ENCODE measurements around the gene NEURL3.

The NEURL3 gene

GRCh38 chr2:96539215-96539920 is 34.2 kb upstream of the NEURL3 start:
- no peak for DNase-seq

DNA sequence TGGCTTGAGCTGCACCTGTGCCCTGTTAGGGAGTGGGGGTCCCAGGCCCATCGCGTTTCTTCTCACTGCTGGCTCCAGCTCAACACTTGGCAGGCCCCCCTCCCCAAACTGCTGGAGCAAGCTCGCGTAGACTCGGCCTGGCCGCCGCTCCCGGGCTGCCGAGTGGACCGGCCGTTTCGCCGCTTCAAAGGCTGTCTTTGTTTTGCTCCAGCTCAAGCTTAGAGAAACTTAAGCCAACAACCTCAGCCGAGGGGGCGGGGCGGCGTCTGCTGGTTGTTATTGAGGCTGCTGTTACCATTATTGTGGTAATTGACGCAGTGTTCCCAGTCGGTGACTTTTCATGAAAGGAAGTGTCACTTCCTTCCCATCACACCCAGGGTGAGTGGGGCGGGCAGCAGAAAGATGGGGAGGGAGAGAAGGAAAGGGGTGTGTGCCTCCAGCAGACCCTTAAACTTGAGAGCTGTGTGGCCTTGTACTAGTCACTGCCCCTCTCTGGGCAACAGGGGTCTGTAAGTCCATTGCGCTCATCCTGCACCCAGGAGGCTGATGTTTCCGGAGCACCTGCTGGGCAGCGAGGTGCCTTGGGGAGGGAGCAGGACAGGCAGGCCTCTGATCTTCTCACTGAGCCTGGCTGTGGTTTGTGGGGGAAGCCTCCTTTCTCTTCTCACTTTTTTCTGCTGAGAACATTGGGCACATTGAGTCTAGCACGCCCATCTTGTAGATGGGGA is 33.5 kb upstream of the NEURL3 start:
- DNase-seq: no peak

- DNase-seq: no peak
These were observed 32.8 kb upstream of the NEURL3 start for GRCh38 chr2:96537734-96538486.

DNA sequence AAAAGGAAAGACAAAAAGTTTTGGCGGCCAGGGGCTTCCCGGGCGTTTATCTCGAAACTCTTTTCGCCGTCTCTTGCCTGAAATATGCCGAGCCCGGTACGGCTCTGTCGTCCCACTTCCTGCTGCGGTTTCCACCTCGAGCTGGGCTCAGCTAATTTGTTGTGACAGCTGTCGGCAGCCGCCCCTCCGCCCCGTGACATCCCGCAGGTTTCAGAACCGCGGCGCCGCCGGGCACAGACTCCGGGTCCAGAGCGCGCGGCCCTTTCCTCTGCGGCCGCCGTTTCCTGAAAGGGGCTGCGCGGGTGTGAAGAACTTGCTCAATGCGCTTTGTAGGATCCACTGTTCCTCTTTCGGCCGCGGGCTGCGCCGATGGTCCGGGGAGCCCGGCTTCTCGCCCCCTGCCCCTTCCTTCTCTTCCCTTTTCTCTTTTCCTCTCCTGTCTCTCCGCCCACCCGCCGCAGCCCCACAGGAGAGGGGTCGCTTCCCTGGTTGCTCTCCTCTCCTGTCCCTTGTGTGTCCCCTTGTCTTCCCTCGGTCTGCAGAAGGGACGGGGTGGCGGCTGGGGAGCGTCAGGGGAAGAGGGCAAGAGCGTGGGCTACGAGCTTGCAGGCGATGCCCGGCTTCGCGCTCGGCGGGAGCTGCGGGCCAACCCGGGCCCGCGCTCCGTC is 32.0 kb upstream of the NEURL3 start:
- peak; percentile 53 for DNase-seq

DNA sequence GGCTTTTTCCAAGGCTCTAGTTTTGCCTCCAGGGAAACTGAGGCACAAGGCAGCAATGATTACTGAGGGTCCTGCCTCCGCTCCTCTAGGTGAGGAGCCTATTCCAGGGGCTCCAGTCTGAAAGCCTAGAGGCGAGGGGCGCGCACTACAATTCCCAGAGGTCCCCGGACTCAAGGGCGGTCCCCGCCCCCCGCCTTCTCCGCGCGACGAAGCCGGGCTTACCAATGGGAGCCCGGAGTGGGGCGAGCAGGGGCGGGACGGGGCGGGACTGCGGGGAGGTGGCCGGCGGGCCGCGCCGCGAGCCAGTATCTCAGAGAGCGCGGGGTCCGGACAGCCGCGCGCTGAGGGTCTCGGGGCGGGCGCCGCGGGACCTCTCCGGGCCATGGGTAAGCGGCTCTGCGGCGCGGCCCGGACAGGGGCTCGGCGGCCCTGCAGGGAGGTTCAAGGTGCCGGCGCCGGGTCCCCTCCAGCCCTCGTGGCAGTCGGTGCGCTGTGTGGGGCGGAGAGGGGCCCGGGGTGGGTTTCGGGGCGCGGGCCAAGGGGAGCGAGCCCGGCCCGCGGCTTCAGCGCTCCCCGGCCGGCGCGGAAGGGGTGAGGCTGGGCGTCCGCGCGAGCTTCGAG is 31.4 kb upstream of the NEURL3 start, which contains the start of gene ARID5A:
TSS of gene ARID5A (plus strand) at position 308 of the 621 bp plus-strand sequence. CDS start at position 383, 75 bp downstream.
- peak; percentile 90 for DNase-seq

DNA sequence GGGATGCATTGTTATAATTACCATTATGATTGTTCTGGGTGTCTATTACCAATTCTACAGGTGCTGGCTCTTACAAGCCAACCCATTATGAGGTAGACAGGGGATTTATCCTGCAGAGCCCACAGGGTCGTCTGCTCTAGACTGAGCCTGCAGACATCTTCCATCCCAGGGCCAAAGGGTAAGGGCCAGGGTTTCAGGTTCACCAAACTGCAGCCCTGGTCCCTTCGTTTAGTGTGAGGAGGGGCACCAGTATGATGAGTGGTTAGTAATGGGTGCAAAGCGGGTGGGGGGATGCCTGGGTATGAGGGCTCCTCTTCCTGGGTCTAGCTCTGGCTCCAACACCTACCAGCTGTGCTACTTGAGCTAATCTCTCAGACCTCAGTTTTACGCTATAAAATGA is 30.2 kb upstream of the NEURL3 start:
- no peak for DNase-seq

- DNase-seq: no peak
These were observed 29.6 kb upstream of the NEURL3 start for GRCh38 chr2:96534701-96535181.

- DNase-seq: no peak
These were observed 29.0 kb upstream of the NEURL3 start for GRCh38 chr2:96534141-96534540.

- peak; percentile 92 for DNase-seq
These were observed 28.3 kb upstream of the NEURL3 start for GRCh38 chr2:96533292-96534073.

- no peak for DNase-seq
These were observed 27.6 kb upstream of the NEURL3 start for GRCh38 chr2:96532641-96533291.

DNA sequence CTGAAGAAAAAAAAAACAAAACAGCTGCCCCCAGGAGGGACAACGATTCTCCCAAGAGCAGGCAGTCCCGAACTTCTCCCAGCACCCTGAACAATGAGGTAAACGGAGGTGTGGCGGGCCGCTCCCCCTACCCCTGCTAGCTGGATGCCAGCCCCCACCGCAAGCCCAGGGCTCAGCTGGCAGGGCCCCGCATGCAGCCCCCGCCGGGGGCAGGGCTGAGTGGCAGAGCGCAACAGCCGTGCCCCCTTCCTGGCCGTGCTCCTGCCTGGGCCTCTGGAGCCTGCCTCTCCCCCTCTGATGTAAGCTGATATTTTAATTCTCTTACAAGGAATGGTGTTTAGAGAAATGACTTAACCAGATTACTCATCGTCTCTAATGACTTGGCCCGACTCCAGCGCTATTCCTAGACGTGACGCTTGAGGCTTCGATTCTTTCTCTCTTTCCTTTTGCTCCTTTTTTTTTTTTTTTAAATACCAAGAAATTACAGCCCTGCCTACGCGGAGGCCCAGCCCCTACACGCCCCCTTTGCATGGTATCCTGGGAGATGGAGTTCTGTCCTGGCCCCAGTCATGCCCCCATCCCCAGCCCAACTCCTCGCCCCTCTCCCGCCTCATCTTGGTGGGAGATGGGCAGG is 26.8 kb upstream of the NEURL3 start:
- DNase-seq: peak; percentile 100

GRCh38 chr2:96531366-96531765 is 26.2 kb upstream of the NEURL3 start:
- DNase-seq: no peak

GRCh38 chr2:96530474-96531357 is 25.6 kb upstream of the NEURL3 start:
- DNase-seq: peak; percentile 27

- no peak for DNase-seq
These were observed 24.9 kb upstream of the NEURL3 start for GRCh38 chr2:96530144-96530430.

GRCh38 chr2:96529376-96530143 is 24.4 kb upstream of the NEURL3 start:
- DNase-seq: no peak

- DNase-seq: no peak
These were observed 23.7 kb upstream of the NEURL3 start for GRCh38 chr2:96528700-96529375.

GRCh38 chr2:96528006-96528699 is 23.0 kb upstream of the NEURL3 start:
- peak; percentile 54 for DNase-seq

All from fibroblast of skin of scalp (primary cell).